DMS53 treated with DMSO at 0.1 percent for 48 hours (cell line): ENCODE data around the gene CDK3.
"Not testable (repeated sequence)": the region's sequence is repeated elsewhere in the genome, so short reads cannot be mapped to it uniquely, and the experiment has no call there.

Source experiments
- DNase-seq: peaks from one replicate; lab custom pipeline; 2025; ENCODE audit not compliant: unreplicated experiment; lab: John Stamatoyannopoulos, UW

CDK3 gene

DNA sequence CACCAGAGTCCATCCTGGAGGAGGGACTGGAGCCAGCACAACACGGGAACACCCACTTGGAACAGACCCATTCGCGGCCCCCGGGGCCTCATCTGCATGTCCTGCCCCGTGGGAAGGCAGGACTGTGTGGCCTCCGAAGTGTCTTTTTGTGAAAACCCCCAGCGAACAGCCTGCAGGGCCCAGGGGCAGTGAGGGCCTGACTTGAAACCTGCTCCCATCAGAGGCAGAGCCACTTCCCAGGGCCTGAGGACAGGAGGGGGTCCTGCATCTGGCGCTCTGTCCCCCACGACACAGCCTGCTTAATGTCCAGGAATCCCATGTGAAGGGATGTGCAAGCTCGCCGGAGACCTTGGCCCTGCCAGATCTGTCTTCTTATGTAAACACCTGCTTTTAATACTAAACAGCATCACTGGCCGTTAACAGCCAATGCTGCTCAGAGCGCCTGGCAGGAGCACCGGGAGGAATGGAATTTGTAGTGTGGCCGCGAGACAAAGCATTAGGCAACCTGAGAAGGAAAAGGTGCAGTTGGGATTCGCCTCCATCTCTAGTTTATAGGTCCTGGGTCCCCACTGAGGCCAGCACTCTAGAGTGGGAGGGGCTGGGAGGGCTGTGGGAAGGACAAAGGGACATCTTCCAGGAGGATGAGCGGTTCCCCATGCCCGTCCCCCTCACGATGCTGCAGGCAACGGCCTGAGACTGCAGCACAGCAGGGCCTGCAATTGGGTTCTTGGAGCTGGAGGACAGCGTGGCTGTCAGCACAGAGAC, 36.0 kb downstream of the CDK3 start:
- DNase-seq: no peak

GRCh38 chr17:76038050-76038449, 37.4 kb downstream of the CDK3 start:
- no peak for DNase-seq

- DNase-seq: no peak
These were observed 38.5 kb downstream of the CDK3 start for GRCh38 chr17:76039121-76039520.

GRCh38 chr17:76040376-76040775, 39.7 kb downstream of the CDK3 start:
- no peak for DNase-seq

DNA sequence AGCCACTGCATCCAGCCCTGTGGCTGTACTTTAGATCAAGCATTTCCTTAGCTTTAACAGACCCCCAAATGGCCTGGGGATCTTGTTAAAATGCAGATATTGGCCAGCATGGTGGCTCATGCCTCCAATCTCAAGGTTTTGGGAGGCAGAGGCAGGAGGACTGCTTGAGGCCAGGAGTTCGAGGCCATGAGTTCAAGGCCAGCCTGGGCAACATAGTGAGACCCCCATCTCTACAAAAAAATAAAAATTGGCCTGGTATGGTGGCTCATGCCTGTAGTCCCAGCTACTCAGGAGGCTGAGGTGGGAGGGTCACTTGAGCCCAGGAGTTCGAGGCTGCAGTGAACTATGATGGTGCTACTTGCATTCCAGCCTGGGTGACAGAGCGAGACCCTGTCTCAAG, 42.2 kb downstream of the CDK3 start:
- DNase-seq: not testable (repeated sequence)

- not testable (repeated sequence) for DNase-seq
These were observed 43.9 kb downstream of the CDK3 start for GRCh38 chr17:76044475-76045007.

DNA sequence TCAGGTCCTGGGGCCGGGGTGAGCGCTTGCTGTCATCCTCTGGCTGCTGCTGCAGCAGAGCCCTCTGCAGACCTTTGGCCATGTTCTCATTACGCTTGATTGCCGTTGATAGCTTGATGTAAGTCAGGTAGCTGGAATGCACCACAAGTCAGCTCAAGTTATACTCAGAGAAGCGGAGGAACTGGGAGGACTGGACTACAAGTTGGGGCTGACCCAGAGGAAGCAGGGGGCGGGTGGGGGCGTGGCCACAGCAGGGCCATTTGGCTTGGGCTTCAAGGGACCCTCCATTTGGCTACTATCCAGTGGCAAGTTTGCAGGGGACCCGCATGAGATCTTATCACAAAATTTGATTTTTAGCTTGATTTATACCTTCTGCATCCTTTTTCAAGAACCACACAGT, 45.4 kb downstream of the CDK3 start:
- no peak for DNase-seq

DNA sequence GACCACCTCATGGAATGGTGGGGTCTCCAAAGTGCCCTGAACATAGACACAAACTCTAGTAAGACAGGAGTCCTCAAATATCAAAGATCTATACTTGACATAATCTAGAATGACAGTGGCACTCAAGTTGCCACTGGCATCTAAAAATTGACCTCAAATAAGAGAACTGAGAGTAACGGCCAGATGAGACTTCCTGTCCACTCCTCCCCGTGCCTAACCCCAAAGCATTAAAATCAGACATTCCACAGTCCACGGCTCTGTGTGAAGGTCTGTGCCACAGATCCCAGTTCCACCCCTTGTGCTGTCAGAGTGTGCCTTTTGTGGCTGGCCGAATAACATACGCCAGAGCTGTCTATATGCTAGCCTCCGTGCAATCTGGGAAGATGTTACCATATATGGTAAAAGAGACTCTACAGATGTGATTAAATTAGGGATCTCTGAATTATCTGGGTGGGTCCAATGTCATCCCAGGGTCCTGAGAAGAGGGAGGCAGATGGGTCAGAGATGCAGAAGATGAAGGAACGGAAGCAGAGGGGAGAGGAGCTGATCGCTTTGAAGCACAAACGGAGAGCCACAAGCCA, 47.5 kb downstream of the CDK3 start:
- DNase-seq: no peak

DNA sequence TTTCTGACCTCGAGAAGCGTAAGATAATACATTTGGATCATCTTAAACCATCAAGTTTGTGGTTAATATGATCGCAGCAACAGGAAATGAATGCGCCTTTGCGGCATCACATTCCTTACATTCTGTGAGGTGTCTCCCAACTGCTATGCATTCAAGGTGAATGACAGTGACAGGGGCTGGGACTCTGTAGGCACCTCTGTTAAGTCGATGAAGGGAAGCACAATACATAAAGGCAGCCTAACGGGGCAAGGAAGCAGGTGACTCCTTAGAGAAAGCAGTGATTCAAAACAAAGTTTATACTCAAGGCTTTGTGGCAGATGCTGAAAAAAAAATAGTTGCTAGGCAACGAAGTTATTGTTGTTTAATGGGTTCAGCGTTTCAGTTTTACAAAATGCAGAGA, 48.1 kb downstream of the CDK3 start:
- no peak for DNase-seq

DNA sequence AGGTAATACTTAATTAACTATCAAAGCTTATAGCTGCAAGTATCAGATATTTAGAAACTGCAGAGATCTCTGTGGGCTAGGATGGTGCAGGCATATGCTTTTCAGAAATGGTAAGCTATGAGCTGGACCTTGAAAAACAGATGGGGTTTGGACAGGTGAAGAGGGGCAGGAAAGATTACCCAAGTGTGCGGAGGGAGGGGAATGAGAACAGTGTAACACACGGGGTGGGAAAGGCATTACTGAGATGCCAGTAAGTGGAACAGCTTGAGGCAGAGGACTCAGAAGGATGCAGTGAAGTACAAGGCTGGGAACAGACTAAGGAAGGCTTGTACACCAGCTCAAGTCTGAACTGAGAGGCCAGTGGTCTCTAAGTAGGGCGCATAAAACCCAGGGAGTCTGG, 48.6 kb downstream of the CDK3 start:
- no peak for DNase-seq

GRCh38 chr17:76049836-76050537, 49.3 kb downstream of the CDK3 start:
- no peak for DNase-seq

- DNase-seq: no peak
These were observed 50.1 kb downstream of the CDK3 start for GRCh38 chr17:76050538-76051467.

DNA sequence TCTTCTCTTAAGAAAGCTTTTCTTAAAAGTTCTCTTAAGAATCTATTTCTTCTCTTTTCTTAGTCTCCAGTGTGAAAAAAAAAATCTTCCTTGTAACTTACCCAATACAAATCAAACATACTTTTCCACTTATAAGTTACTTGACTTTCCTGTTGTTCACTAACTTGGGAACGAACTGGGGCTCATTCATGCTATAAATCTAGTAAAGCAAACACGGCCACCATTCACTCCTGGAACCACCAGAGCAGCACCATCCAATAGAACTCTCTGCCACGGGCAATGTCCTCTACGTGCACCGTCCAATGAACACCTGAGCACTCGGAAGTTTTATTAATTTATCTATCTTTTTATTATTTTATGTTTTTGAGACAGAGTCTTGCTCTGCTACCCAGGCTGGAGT, 50.9 kb downstream of the CDK3 start:
- DNase-seq: no peak

DNA sequence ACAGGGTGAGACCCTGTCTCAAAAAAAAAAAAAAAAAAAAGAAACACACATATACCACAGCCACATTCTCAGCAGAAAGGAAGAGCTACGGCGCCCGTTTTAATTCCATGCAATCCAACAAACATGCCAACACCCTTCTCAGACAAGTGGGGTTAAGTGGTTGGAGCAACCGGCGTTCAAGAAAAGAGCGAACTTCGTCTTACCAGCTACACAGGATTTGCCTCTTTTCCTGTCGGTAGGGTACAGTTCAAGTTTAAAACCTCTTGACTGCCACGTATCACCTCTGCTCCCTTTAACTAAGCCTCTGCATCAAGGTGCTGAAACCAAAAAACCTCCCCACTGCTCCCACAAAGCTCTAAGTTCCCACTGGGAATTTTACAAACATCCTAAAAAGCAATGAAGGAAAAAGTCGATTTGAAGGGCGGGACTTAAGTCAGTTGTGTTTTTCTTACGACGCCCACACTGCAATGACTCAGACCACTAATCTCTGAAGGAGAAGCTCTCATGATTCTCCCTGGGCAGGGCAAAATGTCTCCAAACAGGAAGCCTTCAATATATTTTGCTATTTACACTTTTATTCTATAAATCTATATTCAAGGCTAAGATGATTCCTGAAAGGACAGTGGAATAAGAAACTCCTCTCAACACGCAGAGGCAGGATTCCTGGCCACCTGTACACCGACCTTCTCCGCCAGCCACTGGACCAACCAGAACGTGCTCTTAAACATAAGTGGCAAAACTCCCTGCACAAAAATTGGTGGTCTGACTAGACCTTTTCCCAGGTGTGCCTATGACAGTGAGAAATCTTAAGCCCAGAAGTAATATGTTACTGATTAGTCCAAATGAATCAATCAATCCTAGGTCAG, 52.8 kb downstream of the CDK3 start:
- DNase-seq: no peak

- DNase-seq: no peak
These were observed 53.4 kb downstream of the CDK3 start for GRCh38 chr17:76054112-76054476.
